ENCODE results near the gene F13A1. TPM values are rescaled to one million over a fixed set of nuclear protein-coding genes. Genes with fewer than 3 reads are reported as not detected.

Gene F13A1
- total and polyA plus RNA-seq, 2 donors (not counting 3 experiments of a cell fraction or from before 2014, with no cell fraction given), result not detected

DNA sequence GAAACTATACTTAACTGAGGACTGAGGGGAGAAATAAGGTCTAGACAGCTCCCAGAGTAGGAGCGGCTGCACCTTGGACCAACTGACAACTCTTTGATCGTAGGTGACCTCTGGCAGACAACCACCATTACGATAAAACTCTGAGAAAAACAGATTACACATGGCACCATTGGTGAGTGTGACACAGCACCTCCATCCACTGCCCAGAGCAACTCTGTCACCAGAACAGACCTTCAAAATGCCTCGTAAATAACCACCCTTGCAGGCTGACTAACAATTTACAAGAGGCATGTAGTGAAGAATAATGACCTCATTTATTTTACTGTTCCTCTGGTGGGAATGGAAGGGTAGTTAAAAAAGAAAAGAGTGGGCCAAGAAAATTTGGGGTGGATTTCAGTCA lies 64.2 kb downstream of the F13A1 start:
- intact Hi-C loops (cut with micrococcal nuclease), result loop anchor here (10.0 kb wide), 1 partner anchor 1169 kb away; no protein-coding TSS in a partner anchor
- no peak overlapping the region for H2AFZ ChIP-seq (ENCODE audit: low read depth, low read length)
- H3K9ac ChIP-seq (replicated peaks; ENCODE audit: extremely low read depth, insufficient read depth, low read length), result no peak overlapping the region
- H3K9me1 ChIP-seq (replicated peaks; ENCODE audit: control insufficient read depth, extremely low read depth, insufficient read depth, low read length), result no peaks in the 10 kb centered on the region
- H4K20me1 ChIP-seq (replicated peaks; ENCODE audit: control insufficient read depth, extremely low read depth, insufficient read depth, low read length), result no peaks in the 10 kb centered on the region
- no peaks in the 10 kb centered on the region for H3K36me3 ChIP-seq (ENCODE audit: control insufficient read depth in 2 of 2, extremely low read depth in 1 of 2, insufficient read depth in 2 of 2, low read length in 2 of 2)
- no peak for DNase-seq (ENCODE audit: low read depth, low spot score)
- dilution Hi-C loops (cut with MboI; ENCODE audit: extremely low pct_ligation_motif_present, low sequenced_read_pairs), result no loop called here
- H3K4me3 ChIP-seq (replicated peaks in 1 of 3; ENCODE audit: insufficient read depth in 1 of 3, low read depth in 1 of 3, low read length in 3 of 3), result no peak overlapping the region
- TF ChIP-seq POLR2AphosphoS5 (IDR thresholded peaks at IDR 0.05; ENCODE audit: insufficient read depth, low read depth, low read length), result no peak
- TF ChIP-seq FOS (IDR thresholded peaks at IDR 0.05; ENCODE audit: borderline replicate concordance, insufficient read depth, low read length), result no peak
- TF ChIP-seq, protein P1, sequence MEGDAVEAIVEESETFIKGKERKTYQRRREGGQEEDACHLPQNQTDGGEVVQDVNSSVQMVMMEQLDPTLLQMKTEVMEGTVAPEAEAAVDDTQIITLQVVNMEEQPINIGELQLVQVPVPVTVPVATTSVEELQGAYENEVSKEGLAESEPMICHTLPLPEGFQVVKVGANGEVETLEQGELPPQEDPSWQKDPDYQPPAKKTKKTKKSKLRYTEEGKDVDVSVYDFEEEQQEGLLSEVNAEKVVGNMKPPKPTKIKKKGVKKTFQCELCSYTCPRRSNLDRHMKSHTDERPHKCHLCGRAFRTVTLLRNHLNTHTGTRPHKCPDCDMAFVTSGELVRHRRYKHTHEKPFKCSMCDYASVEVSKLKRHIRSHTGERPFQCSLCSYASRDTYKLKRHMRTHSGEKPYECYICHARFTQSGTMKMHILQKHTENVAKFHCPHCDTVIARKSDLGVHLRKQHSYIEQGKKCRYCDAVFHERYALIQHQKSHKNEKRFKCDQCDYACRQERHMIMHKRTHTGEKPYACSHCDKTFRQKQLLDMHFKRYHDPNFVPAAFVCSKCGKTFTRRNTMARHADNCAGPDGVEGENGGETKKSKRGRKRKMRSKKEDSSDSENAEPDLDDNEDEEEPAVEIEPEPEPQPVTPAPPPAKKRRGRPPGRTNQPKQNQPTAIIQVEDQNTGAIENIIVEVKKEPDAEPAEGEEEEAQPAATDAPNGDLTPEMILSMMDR (IDR thresholded peaks at IDR 0.05; ENCODE audit: extremely low read depth in 1 of 2, insufficient read depth in 1 of 2, low read depth in 1 of 2, low read length in 2 of 2), result no peak
- H3K27ac ChIP-seq (ENCODE audit: insufficient read depth, low read depth, low read length), result no peak overlapping the region
- no peak for FAIRE-seq
- H3K27me3 ChIP-seq (ENCODE audit: control insufficient read depth in 2 of 2, insufficient read depth in 2 of 2, low read length in 2 of 2), result no peaks in the 10 kb centered on the region
- no TSS peak for BruUV-seq (replicated peaks)
- no peaks in the 10 kb centered on the region for H3K4me1 ChIP-seq (ENCODE audit: control insufficient read depth, extremely low read depth, insufficient read depth, low read length)
- CTCF ChIA-PET, result no interaction called here
- H3K4me2 ChIP-seq (ENCODE audit: insufficient read depth, low read length), result no peak overlapping the region
- H3K9me3 ChIP-seq (replicated peaks; ENCODE audit: control insufficient read depth, insufficient read depth, low read length), result no peaks in the 10 kb centered on the region
- POLR2A ChIA-PET, result no interaction called here
- H3K79me2 ChIP-seq (ENCODE audit: control insufficient read depth, insufficient read depth, low read length), result no peaks in the 10 kb centered on the region

DNA sequence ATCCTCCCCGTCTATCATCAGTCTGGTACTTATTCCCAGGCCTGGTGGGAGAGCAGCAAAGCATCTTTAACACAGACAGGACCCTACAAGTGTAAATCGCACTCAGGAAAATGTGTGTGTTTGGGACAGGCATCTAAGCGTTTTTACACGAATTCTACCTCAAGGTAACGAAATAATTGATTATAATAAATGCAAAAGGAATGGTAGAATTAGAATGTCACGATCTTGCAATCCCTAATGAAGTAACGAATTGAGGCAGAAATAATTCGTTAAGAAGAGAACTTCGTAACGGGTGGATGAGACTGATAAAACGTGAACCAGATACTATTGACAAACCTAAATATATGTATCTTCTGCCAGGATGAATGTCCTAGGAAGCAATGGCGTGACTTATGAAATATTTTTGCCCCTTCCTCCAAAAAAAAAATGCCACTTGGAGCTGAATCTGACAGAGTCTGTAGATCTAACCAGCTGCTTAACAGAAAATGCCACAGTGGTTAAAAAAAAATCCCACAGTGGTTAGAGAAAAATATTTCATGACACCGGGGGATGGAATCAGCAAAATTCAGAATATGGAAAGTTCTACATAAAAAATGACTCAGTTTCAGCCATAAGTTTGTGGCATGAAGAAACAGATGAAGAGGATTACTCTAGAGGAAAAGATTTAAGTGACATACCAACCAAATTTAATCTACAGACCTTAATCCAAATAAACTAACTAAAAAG lies 68.7 kb downstream of the F13A1 start:
- H3K9me3 ChIP-seq (replicated peaks; ENCODE audit: control insufficient read depth, insufficient read depth, low read length), result no peaks in the 10 kb centered on the region
- DNase-seq (ENCODE audit: low read depth, low spot score) (no peak), FAIRE-seq (no peak)
- no peaks in the 10 kb centered on the region for H3K27me3 ChIP-seq (ENCODE audit: control insufficient read depth in 2 of 2, insufficient read depth in 2 of 2, low read length in 2 of 2)
- dilution Hi-C loops (cut with MboI; ENCODE audit: extremely low pct_ligation_motif_present, low sequenced_read_pairs), result no loop called here
- no peak overlapping the region for H3K4me3 ChIP-seq (replicated peaks in 1 of 3; ENCODE audit: insufficient read depth in 1 of 3, low read depth in 1 of 3, low read length in 3 of 3)
- H3K9me1 ChIP-seq (replicated peaks; ENCODE audit: control insufficient read depth, extremely low read depth, insufficient read depth, low read length), result no peaks in the 10 kb centered on the region
- no TSS peak for BruUV-seq (replicated peaks)
- H2AFZ ChIP-seq (ENCODE audit: low read depth, low read length), result no peak overlapping the region
- no peak overlapping the region for H3K4me2 ChIP-seq (ENCODE audit: insufficient read depth, low read length)
- H4K20me1 ChIP-seq (replicated peaks; ENCODE audit: control insufficient read depth, extremely low read depth, insufficient read depth, low read length), result no peaks in the 10 kb centered on the region
- H3K9ac ChIP-seq (replicated peaks; ENCODE audit: extremely low read depth, insufficient read depth, low read length), result no peak overlapping the region
- no peak overlapping the region for H3K27ac ChIP-seq (ENCODE audit: insufficient read depth, low read depth, low read length)
- H3K4me1 ChIP-seq (ENCODE audit: control insufficient read depth, extremely low read depth, insufficient read depth, low read length), result no peaks in the 10 kb centered on the region
- H3K79me2 ChIP-seq (ENCODE audit: control insufficient read depth, insufficient read depth, low read length), result no peaks in the 10 kb centered on the region
- TF ChIP-seq POLR2A (IDR thresholded peaks at IDR 0.05; ENCODE audit: low read depth, low read length) (no peak), FOS (IDR thresholded peaks at IDR 0.05; ENCODE audit: borderline replicate concordance, insufficient read depth, low read length) (no peak), EZH2 (IDR thresholded peaks at IDR 0.05; ENCODE audit: borderline replicate concordance, low read depth, low read length, severe bottlenecking) (no peak), JUN (IDR thresholded peaks at IDR 0.05; ENCODE audit: borderline replicate concordance, insufficient read depth, insufficient read length, low read depth) (no peak), GATA2 (IDR thresholded peaks at IDR 0.05; ENCODE audit: insufficient read depth, insufficient read length, low read depth, low read length) (no peak), POLR2AphosphoS5 (IDR thresholded peaks at IDR 0.05; ENCODE audit: insufficient read depth, low read depth, low read length) (no peak), MYC (IDR thresholded peaks at IDR 0.05; ENCODE audit: low read depth, low read length) (no peak)
- TF ChIP-seq, protein P1 (IDR thresholded peaks at IDR 0.05; ENCODE audit: extremely low read depth in 1 of 2, insufficient read depth in 1 of 2, low read depth in 1 of 2, low read length in 2 of 2), result no peak
- TF ChIP-seq, protein P2, sequence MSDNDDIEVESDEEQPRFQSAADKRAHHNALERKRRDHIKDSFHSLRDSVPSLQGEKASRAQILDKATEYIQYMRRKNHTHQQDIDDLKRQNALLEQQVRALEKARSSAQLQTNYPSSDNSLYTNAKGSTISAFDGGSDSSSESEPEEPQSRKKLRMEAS (IDR thresholded peaks at IDR 0.05; ENCODE audit: insufficient read depth, insufficient read length), result no peak
- POLR2A ChIA-PET, result no interaction called here
- no peaks in the 10 kb centered on the region for H3K36me3 ChIP-seq (ENCODE audit: control insufficient read depth in 2 of 2, extremely low read depth in 1 of 2, insufficient read depth in 2 of 2, low read length in 2 of 2)
- intact Hi-C loops (cut with micrococcal nuclease), result loop anchor here (10.0 kb wide), 1 partner anchor 1173 kb away; no protein-coding TSS in a partner anchor
- CTCF ChIA-PET, result no interaction called here
